Naive thymus-derived CD4-positive, alpha-beta T cell (primary cell): ENCODE measurements around the gene LGMN. TPM values are rescaled to one million over a fixed set of nuclear protein-coding genes. Genes with fewer than 3 reads are reported as not detected.
"Not testable (repeated sequence)": the region's sequence is repeated elsewhere in the genome, so short reads cannot be mapped to it uniquely, and the experiment has no call there.

Experiments
- ATAC-seq: fragments of 150-1000 bp; cut with Tn5 transposase; 2 replicates; pipeline ENCODE4 v1.10.0; 2021; ENCODE audit warnings: mild to moderate bottlenecking, moderate library complexity
- CTCF ChIA-PET: fragments of 350-600 bp; sonication (Branson Sonifier 250); formaldehyde crosslinking; loops from one replicate; lab custom pipeline; 2021; ENCODE audit warnings: antibody characterized with exemption; lab: Charles Lee
- POLR2A ChIA-PET: fragments of 350-600 bp; sonication (Branson Sonifier 250); formaldehyde crosslinking; loops from one replicate; lab custom pipeline; 2021; ENCODE audit warnings: antibody characterized with exemption, inconsistent platforms; lab: Charles Lee
- DNase-seq, 9 donors: peaks; one replicate each; pipeline versions ENCODE4 v3.0.0 to v3.0.0-alpha.2; 2020 to 2022; ENCODE audit warnings: mixed read lengths in 1 of 9
- H3K27ac ChIP-seq: one replicate; pipeline ENCODE4 v1.7.0; 2013; ENCODE audit warnings: mild to moderate bottlenecking, low read depth, low read length, moderate library complexity
- H3K27me3 ChIP-seq, 2 donors: one replicate each; pipeline ENCODE4 v1.7.0; 2013; ENCODE audit warnings: low read length in 2 of 2, mild to moderate bottlenecking in 2 of 2, moderate library complexity in 2 of 2; ENCODE audit not compliant: control insufficient read depth in 2 of 2, insufficient read depth in 2 of 2
- H3K36me3 ChIP-seq, 3 experiments: 1 replicate in 2 of 3; 2 replicates in 1 of 3; pipeline ENCODE4 v1.7.0; 2013; ENCODE audit warnings: low read length in 3 of 3, mild to moderate bottlenecking in 3 of 3, moderate library complexity in 1 of 3; ENCODE audit not compliant: insufficient read depth in 3 of 3, control insufficient read depth in 2 of 3
- H3K4me1 ChIP-seq, 2 donors: one replicate each; pipeline ENCODE4 v1.7.0; 2013; ENCODE audit warnings: low read length in 2 of 2, mild to moderate bottlenecking in 2 of 2, moderate library complexity in 1 of 2; ENCODE audit not compliant: control insufficient read depth in 2 of 2, insufficient read depth in 2 of 2
- H3K4me3 ChIP-seq: 2 replicates; pipeline ENCODE4 v1.7.0; 2013; ENCODE audit warnings: mild to moderate bottlenecking, low read length
- H3K9me3 ChIP-seq, 3 experiments: 1 replicate in 2 of 3; 2 replicates in 1 of 3; pipeline ENCODE4 v1.7.0; 2013; ENCODE audit warnings: low read length in 3 of 3; ENCODE audit not compliant: control insufficient read depth in 2 of 3
- H3K27ac Mint-ChIP-seq, 9 donors: one replicate each; pipeline ENCODE4 v1.8.0; 2020 to 2022; ENCODE audit warnings: mixed read lengths in 9 of 9, mild to moderate bottlenecking in 8 of 9, moderate library complexity in 5 of 9, inconsistent platforms in 2 of 9
- H3K27me3 Mint-ChIP-seq, 5 donors: one replicate each; pipeline ENCODE4 v1.8.0; 2021 to 2022; ENCODE audit warnings: mixed read lengths in 5 of 5, mild to moderate bottlenecking in 1 of 5
- H3K36me3 Mint-ChIP-seq, 5 donors: one replicate each; pipeline ENCODE4 v1.8.0; 2020 to 2022; ENCODE audit warnings: mixed read lengths in 5 of 5, mild to moderate bottlenecking in 3 of 5, inconsistent platforms in 1 of 5
- H3K4me1 Mint-ChIP-seq, 7 donors: one replicate each; pipeline ENCODE4 v1.8.0; 2020 to 2022; ENCODE audit warnings: mixed read lengths in 7 of 7, mild to moderate bottlenecking in 3 of 7, inconsistent platforms in 1 of 7
- H3K4me3 Mint-ChIP-seq, 10 donors: one replicate each; pipeline ENCODE4 v1.8.0; 2020 to 2022; ENCODE audit warnings: mild to moderate bottlenecking in 10 of 10, mixed read lengths in 10 of 10, moderate library complexity in 6 of 10, inconsistent platforms in 2 of 10
- H3K9me3 Mint-ChIP-seq, 11 donors: one replicate each; pipeline ENCODE4 v1.8.0; 2020 to 2022; ENCODE audit warnings: mixed read lengths in 11 of 11, mild to moderate bottlenecking in 4 of 11, inconsistent platforms in 1 of 11, moderate library complexity in 1 of 11
- intact Hi-C, 2 donors: fragments of 100-400 bp; cut with micrococcal nuclease; formaldehyde crosslinking; loops; one replicate each; pipeline ENCODE4 v1.15.1; 2023
- polyA plus RNA-seq, 2 donors: library from polyadenylated mRNA; unstranded; fragments of 300-500 nt; fragmentation: Illumina TruSeq; gene quantifications; one replicate each; pipeline ENCODE4 v1.2.3, GENCODE V29; 2021
- total RNA-seq, 6 experiments: library from RNA in 5 of 6; stranded (reverse) in 5 of 6; gene quantifications; 1 replicate in 5 of 6; 2 replicates in 1 of 6; pipeline ENCODE4 v1.2.3 and lab custom pipeline; 2021 to 2026

Gene LGMN
- total and polyA plus RNA-seq, 7 experiments from 2014 or later = 8.7 to 28.7 (median 25.2) TPM

GRCh38 chr14:92780444-92781232, 32.2 kb upstream of the LGMN start:
- ATAC-seq (peak; percentile 70), DNase-seq (no peak)
- peak overlapping the region in 1 of 9 donors; percentile 21 for H3K27ac Mint-ChIP-seq
- peaks cover 0 to 2% (median 0%) of the 10 kb centered on the region in 11 donors for H3K9me3 Mint-ChIP-seq
- no peak overlapping the region for H3K4me3 Mint-ChIP-seq
- Histone ChIP-seq H3K27me3 (no peaks in the 10 kb centered on the region), H3K9me3 (no peaks in the 10 kb centered on the region), H3K4me1 (no peaks in the 10 kb centered on the region), H3K36me3 (no peaks in the 10 kb centered on the region), H3K27ac (no peak overlapping the region), H3K4me3 (no peak overlapping the region)
- peaks cover 0 to 23% (median 0%) of the 10 kb centered on the region in 7 donors for H3K4me1 Mint-ChIP-seq
- peaks cover 0 to 25% (median 0%) of the 10 kb centered on the region in 5 donors for H3K27me3 Mint-ChIP-seq
- no peaks in the 10 kb centered on the region for H3K36me3 Mint-ChIP-seq
- intact Hi-C loops = loop anchor here (5.0 kb wide), 2 partner anchors 33 to 163 kb away; partner anchors contain the start of gene LGMN (in 1 of the 2)
- ChIA-PET POLR2A (interaction anchor here (1.3 kb wide), 1 partner anchor 30 kb away, joined by 3 read pairs; no protein-coding TSS in a partner anchor), CTCF (interaction anchor here (0.6 to 1.4 kb wide), 6 partner anchors 29 to 90 kb away, joined by 3 to 4 read pairs (median 4); no protein-coding TSS in a partner anchor)

DNA sequence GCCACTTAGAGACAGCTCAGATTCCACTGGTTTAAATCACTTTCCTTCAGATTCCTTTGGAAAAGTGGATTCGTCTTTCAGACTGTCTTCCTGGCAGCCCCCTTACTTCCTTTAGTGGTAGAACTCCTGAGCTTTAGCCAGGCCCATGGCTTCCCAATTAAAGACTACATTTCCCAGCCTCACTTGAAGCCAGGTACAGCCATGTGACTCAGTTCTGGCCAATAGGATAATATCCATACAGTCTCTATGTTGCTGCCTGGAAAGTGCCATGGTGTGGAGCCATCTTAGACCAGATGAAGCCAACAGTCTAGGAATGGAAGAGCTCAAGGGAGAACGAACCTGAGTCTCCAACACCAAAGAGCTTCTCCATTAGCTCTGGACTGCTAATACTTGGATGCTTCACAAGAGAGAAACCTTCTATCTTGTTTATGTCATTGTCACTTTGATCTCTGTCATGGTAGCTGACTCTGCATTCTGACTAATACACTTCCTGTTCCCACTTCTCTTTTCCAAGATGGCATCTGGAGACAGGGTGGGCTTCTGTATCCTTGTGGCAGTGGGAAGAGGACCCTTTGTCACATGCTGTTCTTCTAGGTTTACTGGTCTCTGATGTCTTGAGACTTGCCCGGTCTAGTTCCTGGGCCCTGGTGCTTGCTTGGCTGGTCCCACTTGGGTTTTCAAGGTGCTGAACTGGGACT, 30.6 kb upstream of the LGMN start:
- Mint-ChIP-seq H3K27me3 (peaks cover 0 to 31% (median 0%) of the 10 kb centered on the region in 5 donors), H3K4me1 (peaks cover 0 to 33% (median 0%) of the 10 kb centered on the region in 7 donors)
- H3K9me3 ChIP-seq, H3K27ac ChIP-seq, intact Hi-C loops, H3K4me3 ChIP-seq, H3K4me3 Mint-ChIP-seq, H3K9me3 Mint-ChIP-seq, POLR2A ChIA-PET, CTCF ChIA-PET, DNase-seq, H3K36me3 ChIP-seq, H3K27me3 ChIP-seq, ATAC-seq, H3K27ac Mint-ChIP-seq, H3K36me3 Mint-ChIP-seq, H3K4me1 ChIP-seq: not testable (repeated sequence)

DNA sequence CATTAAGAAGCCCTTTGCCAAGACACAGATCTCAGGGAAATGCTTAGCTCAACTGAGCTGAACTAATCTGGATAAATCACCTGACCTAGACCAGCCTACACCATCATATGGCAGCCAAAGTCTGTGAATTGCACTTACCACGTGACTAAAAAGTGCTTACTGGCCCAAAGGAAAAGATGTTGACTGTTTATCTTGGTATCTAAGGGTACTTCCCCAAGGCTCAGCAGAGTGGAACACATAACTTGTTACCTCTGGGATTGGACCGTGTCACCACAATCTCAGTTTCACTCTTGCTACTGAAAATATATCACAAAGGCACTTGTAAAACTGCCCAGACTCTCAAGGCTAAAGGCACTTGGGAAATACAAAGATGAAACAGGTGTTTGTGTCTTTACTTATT, 26.9 kb upstream of the LGMN start:
- H3K27ac ChIP-seq, H3K9me3 ChIP-seq, H3K4me3 ChIP-seq, H3K27me3 ChIP-seq, CTCF ChIA-PET, H3K9me3 Mint-ChIP-seq, H3K4me3 Mint-ChIP-seq, POLR2A ChIA-PET, H3K4me1 ChIP-seq, intact Hi-C loops, H3K36me3 ChIP-seq, H3K36me3 Mint-ChIP-seq: not testable (repeated sequence)
- ATAC-seq (peak; percentile 79), DNase-seq (peak in 1 of 9 donors; percentile 30)
- Mint-ChIP-seq H3K4me1 (peaks cover 0 to 31% (median 0%) of the 10 kb centered on the region in 7 donors), H3K27me3 (peaks cover 0 to 50% (median 0%) of the 10 kb centered on the region in 5 donors), H3K27ac (peak overlapping the region in 1 of 9 donors; percentile 69)

DNA sequence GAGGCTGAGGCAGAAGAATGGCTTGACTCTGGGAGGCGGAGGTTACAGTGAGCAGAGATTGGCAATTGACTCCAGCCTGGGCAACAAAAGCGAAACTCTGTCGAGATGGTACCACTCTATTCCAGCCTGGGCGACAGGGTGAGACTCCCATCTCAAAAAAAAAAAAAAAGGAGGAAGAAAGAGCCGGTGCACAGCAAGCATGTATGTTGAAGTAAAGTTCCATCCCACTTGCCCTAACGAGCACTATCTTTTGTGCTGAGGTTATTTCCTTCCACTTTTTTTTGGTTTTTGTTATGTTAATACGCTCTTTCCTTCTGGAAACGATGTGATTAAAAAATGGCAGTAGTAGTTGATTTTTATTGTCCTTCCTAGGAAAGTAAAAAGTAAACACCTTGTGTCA, 26.1 kb upstream of the LGMN start:
- POLR2A ChIA-PET = no interaction called here
- H3K9me3 Mint-ChIP-seq = peaks cover 0 to 2% (median 0%) of the 10 kb centered on the region in 11 donors
- Histone ChIP-seq H3K27me3 (no peaks in the 10 kb centered on the region), H3K4me1 (no peaks in the 10 kb centered on the region), H3K4me3 (no peak overlapping the region), H3K9me3 (no peaks in the 10 kb centered on the region), H3K36me3 (no peaks in the 10 kb centered on the region), H3K27ac (no peak overlapping the region)
- CTCF ChIA-PET = no interaction called here
- H3K36me3 Mint-ChIP-seq = no peaks in the 10 kb centered on the region
- DNase-seq = no peak
- H3K27ac Mint-ChIP-seq = peak overlapping the region in 1 of 9 donors; percentile 45
- ATAC-seq = no peak
- H3K4me3 Mint-ChIP-seq = no peak overlapping the region
- peaks cover 0 to 50% (median 0%) of the 10 kb centered on the region in 5 donors for H3K27me3 Mint-ChIP-seq
- peaks cover 0 to 29% (median 0%) of the 10 kb centered on the region in 7 donors for H3K4me1 Mint-ChIP-seq
- intact Hi-C loops = no loop called here

DNA sequence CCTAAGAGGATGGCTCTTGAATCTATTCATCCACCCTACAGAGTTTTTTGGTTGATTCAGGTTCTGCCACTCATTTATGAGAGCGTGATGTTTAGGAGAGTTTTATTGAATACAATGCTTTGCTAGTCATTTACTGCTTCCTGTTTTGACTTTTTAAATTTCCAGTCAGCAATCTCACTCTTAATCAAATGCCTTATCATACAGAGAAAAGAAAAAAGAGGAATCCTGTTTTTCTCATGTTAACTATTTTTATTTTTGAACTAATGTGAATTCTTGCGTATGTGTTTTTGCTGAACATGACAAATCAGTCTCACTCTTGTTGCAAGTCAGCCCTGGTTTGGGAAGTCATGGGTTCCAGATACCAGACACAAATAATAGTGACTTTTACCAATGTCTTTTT, 22.1 kb upstream of the LGMN start:
- CTCF ChIA-PET = no interaction called here
- ATAC-seq = no peak
- no peak overlapping the region for H3K27ac ChIP-seq
- H3K4me1 ChIP-seq = no peaks in the 10 kb centered on the region
- POLR2A ChIA-PET = no interaction called here
- peaks cover 0 to 2% (median 0%) of the 10 kb centered on the region in 11 donors for H3K9me3 Mint-ChIP-seq
- no peak for DNase-seq
- H3K27me3 Mint-ChIP-seq = peaks cover 0 to 43% (median 0%) of the 10 kb centered on the region in 5 donors
- H3K9me3 ChIP-seq = no peaks in the 10 kb centered on the region
- H3K36me3 Mint-ChIP-seq = no peaks in the 10 kb centered on the region
- peaks cover 0 to 32% (median 0%) of the 10 kb centered on the region in 7 donors for H3K4me1 Mint-ChIP-seq
- no peaks in the 10 kb centered on the region for H3K27me3 ChIP-seq
- H3K4me3 ChIP-seq = no peak overlapping the region
- no peak overlapping the region for H3K4me3 Mint-ChIP-seq
- no peaks in the 10 kb centered on the region for H3K36me3 ChIP-seq
- H3K27ac Mint-ChIP-seq = peak overlapping the region in 2 of 9 donors; percentile 42 to 77
- intact Hi-C loops = no loop called here

- no peaks in the 10 kb centered on the region for H3K9me3 ChIP-seq
- no peak for ATAC-seq
- intact Hi-C loops = loop anchor here in 1 of 2 donors (2.0 kb wide), 1 partner anchor 20 kb away; the partner anchor contains the start of gene LGMN
- no peak overlapping the region for H3K4me3 ChIP-seq
- no peak overlapping the region for H3K27ac ChIP-seq
- H3K4me3 Mint-ChIP-seq = peak overlapping the region in 1 of 10 donors; percentile 32
- no peaks in the 10 kb centered on the region for H3K36me3 Mint-ChIP-seq
- H3K27me3 ChIP-seq = no peaks in the 10 kb centered on the region
- peak overlapping the region in 1 of 9 donors; percentile 69 for H3K27ac Mint-ChIP-seq
- CTCF ChIA-PET = no interaction called here
- H3K27me3 Mint-ChIP-seq = peaks cover 0 to 44% (median 0%) of the 10 kb centered on the region in 5 donors
- DNase-seq = no peak
- H3K36me3 ChIP-seq = no peaks in the 10 kb centered on the region
- POLR2A ChIA-PET = no interaction called here
- peaks cover 0 to 2% (median 0%) of the 10 kb centered on the region in 11 donors for H3K9me3 Mint-ChIP-seq
- H3K4me1 ChIP-seq = no peaks in the 10 kb centered on the region
- peaks cover 0 to 25% (median 0%) of the 10 kb centered on the region in 7 donors for H3K4me1 Mint-ChIP-seq
These were observed 20.4 kb upstream of the LGMN start for GRCh38 chr14:92768795-92769194.
